H1 (cell line): ENCODE measurements around the gene HIVEP2. TPM values are rescaled to one million over a fixed set of nuclear protein-coding genes. Genes with fewer than 3 reads are reported as not detected.

Experiments used
- CTCF ChIA-PET: fragments of 300-600 bp; sonication (Branson Sonifier 250); formaldehyde crosslinking; loops from one replicate; lab custom pipeline; 2021; ENCODE audit not compliant: partially characterized antibody; lab: Charles Lee
- POLR2A ChIA-PET: fragments of 300-600 bp; sonication (Branson Sonifier 250); formaldehyde crosslinking; loops from one replicate; lab custom pipeline; 2021; ENCODE audit warnings: inconsistent platforms; ENCODE audit not compliant: partially characterized antibody; lab: Charles Lee
- DNase-seq, 2 experiments: peaks; one replicate each; pipeline versions ENCODE4 v3.0.0 to v3.0.0-alpha.2; 2010 to 2022; ENCODE audit warnings: low spot score in 2 of 2, low read depth in 1 of 2, mixed read lengths in 1 of 2
- FAIRE-seq: peaks from 2 replicates; lab custom pipeline; 2011; peaks lifted over from hg19 to GRCh38; lab: Jason Lieb, UNC
- H2AFZ ChIP-seq: 2 replicates; pipeline ENCODE4 v1.8.1; 2012; ENCODE audit warnings: low read length, inconsistent platforms
- H2AK5ac ChIP-seq: 2 replicates; pipeline ENCODE4 v1.6.1; 2013; ENCODE audit warnings: low read depth, low read length
- H2BK120ac ChIP-seq: replicated peaks from 2 replicates; pipeline ENCODE3; 2013; ENCODE audit warnings: low read depth, low read length, inconsistent platforms
- H2BK12ac ChIP-seq: 2 replicates; pipeline ENCODE4 v1.6.1; 2013; ENCODE audit warnings: low read depth, low read length
- H2BK15ac ChIP-seq: 2 replicates; pipeline ENCODE4 v1.6.1; 2013; ENCODE audit warnings: low read length
- H2BK20ac ChIP-seq: 2 replicates; pipeline ENCODE4 v1.6.1; 2013; ENCODE audit warnings: low read length
- H2BK5ac ChIP-seq: 2 replicates; pipeline ENCODE4 v1.6.1; 2013; ENCODE audit warnings: low read depth, low read length
- H3K14ac ChIP-seq: 2 replicates; pipeline ENCODE4 v1.6.1; 2013; ENCODE audit warnings: inconsistent platforms; ENCODE audit not compliant: insufficient read length
- H3K18ac ChIP-seq: 2 replicates; pipeline ENCODE4 v1.6.1; 2013; ENCODE audit warnings: low read length; ENCODE audit errors: extremely low read depth
- H3K23ac ChIP-seq: 2 replicates; pipeline ENCODE4 v1.6.1; 2013; ENCODE audit warnings: inconsistent platforms; ENCODE audit not compliant: insufficient read length
- H3K23me2 ChIP-seq: 2 replicates; pipeline ENCODE4 v1.6.1; 2013; ENCODE audit warnings: low read depth, low read length
- H3K27ac ChIP-seq: 2 replicates; pipeline ENCODE4 v1.6.1; 2011; ENCODE audit warnings: low read depth, low read length, inconsistent platforms
- H3K27me3 ChIP-seq, 4 experiments: replicated peaks in 1 of 4; 1 replicate in 1 of 4; 2 replicates in 3 of 4; pipeline versions ENCODE4 v1.6.1 to v1.8.1; 2011 to 2013; ENCODE audit warnings: low read length in 3 of 4, mild to moderate bottlenecking in 3 of 4, inconsistent platforms in 2 of 4, mixed read lengths in 2 of 4, moderate library complexity in 1 of 4; ENCODE audit not compliant: control insufficient read depth in 3 of 4, insufficient read depth in 3 of 4; ENCODE audit errors: extremely low read depth in 1 of 4
- H3K36me3 ChIP-seq, 4 experiments: 2 replicates each; pipeline versions ENCODE4 v1.6.1 to v1.8.1; 2011 to 2013; ENCODE audit warnings: mild to moderate bottlenecking in 4 of 4, low read length in 3 of 4, moderate library complexity in 2 of 4, control low read depth in 1 of 4, inconsistent platforms in 1 of 4; ENCODE audit not compliant: insufficient read depth in 4 of 4, control insufficient read depth in 2 of 4
- H3K4ac ChIP-seq: replicated peaks from 2 replicates; pipeline ENCODE3; 2013; ENCODE audit warnings: low read length, low read depth, mixed read lengths, inconsistent platforms; ENCODE audit not compliant: insufficient read length
- H3K4me1 ChIP-seq, 4 experiments: replicated peaks in 1 of 4; 1 replicate in 1 of 4; 2 replicates in 3 of 4; pipeline versions ENCODE4 v1.6.1 to v1.8.1; 2011 to 2013; ENCODE audit warnings: low read length in 3 of 4, inconsistent platforms in 2 of 4, mixed read lengths in 1 of 4; ENCODE audit not compliant: insufficient read depth in 4 of 4, control insufficient read depth in 3 of 4
- H3K4me2 ChIP-seq, 2 experiments: 2 replicates each; pipeline versions ENCODE4 v1.6.1 to v1.8.1; 2011 to 2013; ENCODE audit warnings: low read depth in 2 of 2, low read length in 2 of 2, control low read depth in 1 of 2, inconsistent platforms in 1 of 2, mild to moderate bottlenecking in 1 of 2; ENCODE audit not compliant: insufficient read depth in 1 of 2
- H3K4me3 ChIP-seq, 4 experiments: fragments of 200-600, 300-600 bp in 1 of 4; sonication (generic), shearing (Covaris generic), sonication (Bioruptor Twin) in 1 of 4; 2 replicates each; pipeline versions ENCODE4 v1.5.1 to v1.8.1; 2011 to 2016; ENCODE audit warnings: low read length in 4 of 4, low read depth in 3 of 4, control low read depth in 2 of 4, inconsistent platforms in 2 of 4, mild to moderate bottlenecking in 2 of 4, mixed read lengths in 1 of 4, moderate library complexity in 1 of 4; ENCODE audit not compliant: insufficient read depth in 2 of 4; ENCODE audit errors: extremely low read depth in 1 of 4
- H3K56ac ChIP-seq: replicated peaks from 2 replicates; pipeline ENCODE3; 2013; ENCODE audit warnings: low read depth, mild to moderate bottlenecking, mixed read lengths, low read length, inconsistent platforms; ENCODE audit not compliant: insufficient read length
- H3K79me1 ChIP-seq: 2 replicates; pipeline ENCODE4 v1.6.1; 2013; ENCODE audit warnings: low read depth, low read length, control low read depth
- H3K79me2 ChIP-seq, 2 experiments: 2 replicates each; pipeline versions ENCODE4 v1.6.1 to v1.8.1; 2012 to 2013; ENCODE audit warnings: low read length in 2 of 2, mild to moderate bottlenecking in 2 of 2, inconsistent platforms in 1 of 2; ENCODE audit not compliant: insufficient read depth in 2 of 2, control insufficient read depth in 1 of 2
- H3K9ac ChIP-seq, 4 experiments: replicated peaks in 1 of 4; 1 replicate in 1 of 4; 2 replicates in 3 of 4; pipeline versions ENCODE4 v1.6.1 to v1.8.1; 2011 to 2013; ENCODE audit warnings: low read depth in 3 of 4, low read length in 3 of 4, control low read depth in 2 of 4, mild to moderate bottlenecking in 2 of 4, moderate library complexity in 2 of 4, inconsistent platforms in 1 of 4; ENCODE audit errors: extremely low read depth in 1 of 4
- H3K9me3 ChIP-seq, 2 experiments: 2 replicates each; pipeline versions ENCODE4 v1.6.1 to v1.8.1; 2012 to 2013; ENCODE audit warnings: mild to moderate bottlenecking in 2 of 2, moderate library complexity in 2 of 2, control low read depth in 1 of 2, inconsistent platforms in 1 of 2, low read depth in 1 of 2, low read length in 1 of 2, mixed read lengths in 1 of 2; ENCODE audit not compliant: insufficient read depth in 2 of 2
- H4K20me1 ChIP-seq, 2 experiments: replicated peaks in 1 of 2; 2 replicates each; pipeline versions ENCODE3 to v1.8.1; 2011 to 2013; ENCODE audit warnings: inconsistent platforms in 2 of 2, low read length in 2 of 2, mild to moderate bottlenecking in 1 of 2; ENCODE audit not compliant: insufficient read depth in 2 of 2, control insufficient read depth in 1 of 2
- H4K5ac ChIP-seq: 2 replicates; pipeline ENCODE4 v1.6.1; 2013; ENCODE audit warnings: low read length, low read depth, mixed read lengths, inconsistent platforms; ENCODE audit not compliant: insufficient read length
- H4K8ac ChIP-seq: 2 replicates; pipeline ENCODE4 v1.8.0; 2013; ENCODE audit warnings: mild to moderate bottlenecking, moderate library complexity, low read length, inconsistent platforms; ENCODE audit not compliant: insufficient read depth; ENCODE audit errors: extremely low read depth
- H4K91ac ChIP-seq: replicated peaks from 2 replicates; pipeline ENCODE3; 2013; ENCODE audit warnings: low read length, mixed read lengths, inconsistent platforms; ENCODE audit not compliant: insufficient read length
- CHD2 ChIP-seq: IDR thresholded peaks from 2 replicates; pipeline ENCODE4 v1.6.1; 2012; ENCODE audit warnings: low read length, improper control_type of control experiment
- EP300 ChIP-seq, 2 experiments: IDR thresholded peaks; 1 replicate in 1 of 2; 2 replicates in 1 of 2; pipeline ENCODE4 v1.6.1; 2011 to 2012; ENCODE audit warnings: low read depth in 2 of 2, low read length in 2 of 2, mild to moderate bottlenecking in 2 of 2, borderline replicate concordance in 1 of 2, inconsistent platforms in 1 of 2, moderate library complexity in 1 of 2
- GTF2F1 ChIP-seq: IDR thresholded peaks from 2 replicates; pipeline ENCODE4 v1.6.1; 2012; ENCODE audit warnings: low read depth, low read length, improper control_type of control experiment, borderline replicate concordance
- KDM1A ChIP-seq: fragments of 200-600, 300-600 bp; sonication (generic); IDR thresholded peaks from 2 replicates; pipeline ENCODE4 v1.7.1; 2016; ENCODE audit warnings: mild to moderate bottlenecking, low read length, borderline replicate concordance
- KDM4A ChIP-seq: IDR thresholded peaks from one replicate; pipeline ENCODE4 v1.7.1; 2012; ENCODE audit warnings: low read depth, mild to moderate bottlenecking, moderate library complexity, low read length, inconsistent platforms; ENCODE audit not compliant: severe bottlenecking
- MAFK ChIP-seq: IDR thresholded peaks from 2 replicates; pipeline ENCODE4 v1.6.1; 2012; ENCODE audit warnings: low read depth, mild to moderate bottlenecking, improper control_type of control experiment, low read length
- SAP30 ChIP-seq: fragments of 300-600 bp; sonication (generic); IDR thresholded peaks from 2 replicates; pipeline ENCODE4 v1.7.1; 2012; ENCODE audit warnings: low read length, moderate library complexity, mild to moderate bottlenecking, inconsistent platforms; ENCODE audit not compliant: insufficient read depth, insufficient replicate concordance
- SRF ChIP-seq: IDR thresholded peaks from 2 replicates; pipeline ENCODE4 v1.6.1; 2011; ENCODE audit warnings: mild to moderate bottlenecking, low read depth, low read length, moderate library complexity
- TCF12 ChIP-seq: IDR thresholded peaks from 2 replicates; pipeline ENCODE4 v1.6.1; 2011; ENCODE audit warnings: low read depth, mild to moderate bottlenecking, low read length
- TEAD4 ChIP-seq: IDR thresholded peaks from 2 replicates; pipeline ENCODE4 v1.6.1; 2012; ENCODE audit warnings: low read depth, low read length, inconsistent platforms, mixed read lengths
- YY1 ChIP-seq: IDR thresholded peaks from 2 replicates; pipeline ENCODE4 v1.6.1; 2011; ENCODE audit warnings: low read depth, mild to moderate bottlenecking, low read length
- WGBS, 2 experiments: shearing (Covaris generic) in 1 of 2; methylation state at CpG; one replicate each; pipeline versions ENCODE4 v1.1.6 to v1.1.7; 2013 to 2015; ENCODE audit warnings: low lambda C conversion rate in 2 of 2, mixed read lengths in 2 of 2, inconsistent platforms in 1 of 2, low coverage in 1 of 2, missing lambda C conversion rate in 1 of 2; ENCODE audit not compliant: insufficient replicate concordance in 2 of 2, insufficient coverage in 1 of 2, insufficient read length in 1 of 2; ENCODE audit errors: extremely low coverage in 1 of 2, missing lambda C conversion rate in 1 of 2; 5-methylcytosine and 5-hydroxymethylcytosine counted together
- polyA plus RNA-seq, 7 experiments: library from polyadenylated mRNA; depleted of rRNA in 3 of 7; stranded (reverse) in 5 of 7; unstranded in 2 of 7; fragments of >200 nt in 5 of 7; fragments of 200-250 nt in 2 of 7; gene quantifications; 1 replicate in 5 of 7; 2 replicates in 1 of 7; 4 replicates in 1 of 7; pipeline versions ENCODE4 v1.2.1 to v1.2.3, GENCODE V29; 2011 to 2013; ENCODE audit warnings: missing spikeins in 2 of 7, mixed read lengths in 2 of 7
- total RNA-seq: library from RNA; stranded (reverse); fragmentation: NEBNext Ultra II Directional; extraction: Animal tissue kit (Norgen Biotek cat#: 25700); gene quantifications from 2 replicates; pipeline ENCODE4 v1.2.1, GENCODE V29; 2021

Gene HIVEP2
- total and polyA plus RNA-seq, 2 of the 8 experiments (the other 6 are each of a cell fraction or from before 2014, with no cell fraction given), result 2.2 to 6.1 TPM

DNA sequence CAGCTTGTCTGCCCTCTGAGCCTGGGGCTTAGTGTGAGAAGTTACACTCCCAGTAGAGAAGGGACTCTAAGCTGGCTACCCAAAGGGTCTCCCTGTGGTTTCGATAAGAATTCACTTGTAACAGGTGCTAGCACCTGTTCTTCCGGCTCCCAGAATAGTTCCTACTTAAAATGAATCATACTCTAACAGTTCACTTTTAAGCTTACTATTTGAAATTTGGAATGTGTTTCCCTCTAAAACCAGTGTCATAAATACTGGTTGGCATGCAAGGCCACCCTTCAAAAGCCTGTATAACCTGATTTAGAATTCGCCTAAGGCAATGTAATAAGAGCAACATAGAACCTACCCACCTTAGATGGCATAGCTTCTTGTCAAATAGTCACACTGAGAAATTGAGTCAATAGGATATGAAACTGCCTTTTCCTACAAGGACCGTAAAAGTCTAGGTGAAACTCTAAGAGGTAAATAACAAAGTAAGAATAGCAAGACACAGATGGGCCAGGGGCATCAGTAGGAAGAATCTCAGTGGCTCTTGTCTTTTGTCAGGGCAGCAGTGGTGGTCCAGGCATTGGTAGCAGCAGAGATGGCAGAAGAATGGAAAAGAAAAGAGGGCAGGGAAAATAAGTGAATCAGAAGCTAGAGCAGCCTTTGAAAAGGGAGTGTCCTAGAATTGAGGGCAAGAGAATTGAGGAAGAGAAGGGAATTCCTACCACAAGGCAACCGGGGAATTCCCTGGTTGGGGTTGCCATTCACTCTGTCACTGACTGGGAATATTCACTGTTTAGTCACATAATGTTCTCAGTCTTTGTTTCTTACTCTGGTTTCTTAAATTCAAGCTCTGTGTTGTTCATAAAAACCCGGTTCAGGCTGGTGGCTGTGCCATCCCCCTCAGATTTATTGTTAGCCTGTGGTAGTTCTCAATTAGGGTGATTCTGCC is 91.5 kb downstream of the HIVEP2 start:
- TF ChIP-seq MAFK, result no peak
- no peak for TF ChIP-seq EP300 (IDR thresholded peaks at IDR 0.05; ENCODE audit: borderline replicate concordance in 1 of 2, low read depth in 2 of 2, low read length in 2 of 2)
- TF ChIP-seq CHD2, result no peak
- TF ChIP-seq KDM4A, result no peak
- TF ChIP-seq YY1, result no peak
- TF ChIP-seq KDM1A, result no peak
- TF ChIP-seq SRF, result no peak
- TF ChIP-seq TCF12, result peak; percentile 91
- no peak for TF ChIP-seq GTF2F1
- TF ChIP-seq TEAD4, result peak; percentile 30; the same call in 1 of the 2 replicates
- no peak for TF ChIP-seq SAP30
- CTCF ChIA-PET, result interaction anchor here (0.7 to 2.4 kb wide), 6 partner anchors 10 to 1154 kb away, joined by 3 to 7 read pairs (median 3); no protein-coding TSS in a partner anchor
- Histone ChIP-seq H2AFZ (no peak overlapping the region), H2BK5ac (no peak overlapping the region), H3K18ac (no peak overlapping the region), H2BK12ac (no peak overlapping the region), H2BK15ac (no peak overlapping the region), H3K79me2 (peaks cover 0 to 3% of the 10 kb centered on the region in 2 experiments; a peak in 1 of 4 replicates), H4K20me1 (peaks cover 0 to 2% of the 10 kb centered on the region in 2 experiments), H2AK5ac (no peak overlapping the region), H2BK120ac (no peak overlapping the region), H3K36me3 (no peaks in the 10 kb centered on the region), H3K4ac (no peak overlapping the region), H4K91ac (no peak overlapping the region), H3K14ac (no peak overlapping the region), H2BK20ac (no peak overlapping the region), H3K23me2 (no peaks in the 10 kb centered on the region), H3K56ac (no peak overlapping the region), H3K23ac (no peak overlapping the region), H3K79me1 (no peaks in the 10 kb centered on the region; the same call in 1 of the 2 replicates), H4K8ac (no peak overlapping the region), H3K9ac (no peak overlapping the region), H4K5ac (no peak overlapping the region), H3K4me2 (no peak overlapping the region), H3K27ac (no peak overlapping the region), H3K4me1 (peaks cover 0 to 20% (median 10%) of the 10 kb centered on the region in 4 experiments; a peak in 4 of 7 replicates), H3K4me3 (no peak overlapping the region), H3K9me3 (no peaks in the 10 kb centered on the region), H3K27me3 (peaks cover 0 to 1% (median 0%) of the 10 kb centered on the region in 4 experiments; a peak in 1 of 7 replicates)
- POLR2A ChIA-PET, result interaction anchor here (1.2 kb wide), 1 partner anchor 11 kb away, joined by 4 read pairs; no protein-coding TSS in a partner anchor
- WGBS, 2 experiments, result 87% methylated on average over 6 of the region's 6 CpGs; no CpG with 5 or more reads in 1 of the 2 experiments
- no peak for FAIRE-seq
- no peak for DNase-seq
